ENCODE results near the gene PDLIM1. TPM values are rescaled to one million over a fixed set of nuclear protein-coding genes. Genes with fewer than 3 reads are reported as not detected.

The PDLIM1 gene
- total RNA-seq, 3 donors from 2014 or later, result 0.66 to 2.8 (median 1.2) TPM

DNA sequence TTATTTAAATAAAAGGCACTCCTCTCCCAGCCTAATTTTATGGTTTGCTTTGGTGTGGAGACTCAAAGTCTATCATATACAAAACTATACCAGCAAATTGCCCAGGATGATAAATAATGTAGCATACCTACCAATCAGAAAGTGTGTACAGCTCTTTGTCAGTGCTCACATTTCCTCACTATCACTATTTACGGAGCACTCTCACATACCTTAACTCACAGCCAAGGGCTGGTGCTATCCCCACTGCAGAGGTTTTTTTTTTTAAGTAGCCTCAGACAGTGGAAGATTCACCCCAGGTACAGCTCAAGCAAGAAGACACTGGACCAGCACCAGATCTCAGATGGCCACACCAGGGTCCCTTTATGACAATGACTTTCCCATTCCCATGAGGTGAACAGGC lies 2.5 kb downstream of the PDLIM1 start:
- H3K27me3 Mint-ChIP-seq (ENCODE audit: low read depth), result peaks cover 31% of the 10 kb centered on the region
- H3K9me3 Mint-ChIP-seq, result no peaks in the 10 kb centered on the region
- H3K4me3 Mint-ChIP-seq, result no peak overlapping the region
- H3K36me3 Mint-ChIP-seq (ENCODE audit: insufficient read depth), result peaks cover 2% of the 10 kb centered on the region
- no peak for ATAC-seq
- peaks cover 9% of the 10 kb centered on the region for H3K4me1 Mint-ChIP-seq (ENCODE audit: low read depth)
- no peak for DNase-seq

DNA sequence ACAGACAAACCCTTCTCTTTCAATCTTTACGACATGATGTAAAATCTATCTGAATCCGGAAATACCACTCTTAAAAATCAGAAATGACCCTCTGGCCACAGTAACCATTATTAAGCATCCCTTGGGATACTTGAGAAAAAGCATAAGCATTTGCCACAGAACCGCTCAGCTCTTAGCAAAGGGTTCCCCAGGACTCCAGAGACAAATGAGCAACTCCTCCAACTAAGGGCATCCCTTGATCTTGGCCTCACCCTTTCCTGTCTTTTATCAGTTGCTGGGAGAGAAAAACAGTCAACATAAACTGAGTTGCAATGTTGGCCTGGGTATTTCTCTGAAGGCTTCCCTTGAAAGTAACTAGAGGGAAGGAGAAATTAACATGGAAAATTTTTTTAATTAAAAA lies 3.5 kb downstream of the PDLIM1 start:
- Mint-ChIP-seq H3K36me3 (ENCODE audit: insufficient read depth) (peaks cover 2% of the 10 kb centered on the region), H3K27me3 (ENCODE audit: low read depth) (peaks cover 25% of the 10 kb centered on the region)

DNA sequence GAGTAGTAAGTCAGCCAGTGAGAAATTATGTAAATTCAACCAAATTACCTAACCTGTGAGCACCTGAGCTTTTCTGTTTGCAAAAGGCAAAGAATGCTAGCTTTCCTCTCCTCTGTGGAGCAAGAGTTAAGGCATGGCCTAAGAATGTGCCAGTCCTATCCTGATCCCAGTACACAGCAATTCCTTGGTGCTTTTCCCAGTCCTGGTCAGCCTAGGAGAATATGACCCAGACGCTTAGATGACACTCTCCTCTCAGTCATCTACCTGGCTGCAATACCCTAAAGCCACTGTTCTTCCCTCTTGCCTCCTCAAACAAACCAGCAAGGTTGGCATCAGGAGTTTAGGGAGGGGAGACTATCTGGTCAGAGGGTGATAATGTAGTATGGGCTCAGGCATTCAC lies 4.1 kb downstream of the PDLIM1 start:
- Mint-ChIP-seq H3K9me3 (no peaks in the 10 kb centered on the region), H3K27me3 (ENCODE audit: low read depth) (peaks cover 19% of the 10 kb centered on the region), H3K4me1 (ENCODE audit: low read depth) (peaks cover 9% of the 10 kb centered on the region), H3K36me3 (ENCODE audit: insufficient read depth) (peaks cover 2% of the 10 kb centered on the region), H3K4me3 (no peak overlapping the region)
- ATAC-seq, result no peak
- DNase-seq, result no peak

More for the DNA sequence above, 3.5 kb downstream of the PDLIM1 start:
- no peak for ATAC-seq
- DNase-seq, result no peak
- peaks cover 9% of the 10 kb centered on the region for H3K4me1 Mint-ChIP-seq (ENCODE audit: low read depth)
- H3K9me3 Mint-ChIP-seq, result no peaks in the 10 kb centered on the region
- H3K4me3 Mint-ChIP-seq, result no peak overlapping the region

DNA sequence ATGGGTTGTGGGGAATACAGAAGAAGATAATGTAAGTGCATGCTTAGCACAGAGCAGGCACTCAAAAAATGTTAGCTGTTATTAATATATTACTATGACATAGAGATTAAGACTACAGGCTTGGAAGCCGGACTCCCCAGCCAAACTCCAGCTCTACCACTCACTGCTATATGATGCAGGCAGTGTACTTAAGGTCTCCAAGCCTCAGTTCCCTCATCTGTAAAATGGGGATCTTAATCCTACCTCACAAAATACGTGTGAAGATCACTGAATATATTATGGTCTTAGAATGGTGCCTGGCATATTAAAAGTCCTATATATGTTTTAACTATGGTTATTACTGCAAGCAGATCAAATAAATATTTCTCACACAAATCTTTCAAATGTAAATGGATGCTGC lies 5.2 kb downstream of the PDLIM1 start:
- H3K27me3 Mint-ChIP-seq (ENCODE audit: low read depth), result peaks cover 15% of the 10 kb centered on the region
- DNase-seq (no peak), ATAC-seq (no peak)
- H3K9me3 Mint-ChIP-seq, result no peaks in the 10 kb centered on the region
- H3K4me3 Mint-ChIP-seq, result no peak overlapping the region
- no peaks in the 10 kb centered on the region for H3K36me3 Mint-ChIP-seq (ENCODE audit: insufficient read depth)
- H3K4me1 Mint-ChIP-seq (ENCODE audit: low read depth), result peaks cover 6% of the 10 kb centered on the region

DNA sequence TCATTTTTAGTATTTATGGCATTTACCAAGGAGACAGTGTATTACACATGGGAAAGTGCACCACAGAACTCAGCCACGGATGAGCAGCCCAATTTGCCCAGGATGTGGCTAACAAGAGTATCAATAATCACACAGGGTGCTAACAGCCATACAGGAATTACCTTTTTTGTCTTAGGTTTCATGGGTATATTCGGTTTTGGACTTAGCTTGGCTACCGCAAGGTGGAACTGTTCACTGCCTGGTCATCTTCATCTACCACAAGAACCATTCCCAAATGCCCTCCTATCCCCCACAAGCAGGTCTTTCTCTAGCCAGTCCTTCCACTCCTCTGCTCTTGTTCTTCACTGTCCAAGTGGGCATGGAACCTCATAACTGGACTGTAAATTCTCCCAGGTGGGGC lies 6.0 kb downstream of the PDLIM1 start:
- Mint-ChIP-seq H3K9me3 (no peaks in the 10 kb centered on the region), H3K4me1 (ENCODE audit: low read depth) (peaks cover 5% of the 10 kb centered on the region), H3K36me3 (ENCODE audit: insufficient read depth) (no peaks in the 10 kb centered on the region), H3K4me3 (no peak overlapping the region), H3K27me3 (ENCODE audit: low read depth) (peaks cover 11% of the 10 kb centered on the region)
- DNase-seq (no peak), ATAC-seq (no peak)

DNA sequence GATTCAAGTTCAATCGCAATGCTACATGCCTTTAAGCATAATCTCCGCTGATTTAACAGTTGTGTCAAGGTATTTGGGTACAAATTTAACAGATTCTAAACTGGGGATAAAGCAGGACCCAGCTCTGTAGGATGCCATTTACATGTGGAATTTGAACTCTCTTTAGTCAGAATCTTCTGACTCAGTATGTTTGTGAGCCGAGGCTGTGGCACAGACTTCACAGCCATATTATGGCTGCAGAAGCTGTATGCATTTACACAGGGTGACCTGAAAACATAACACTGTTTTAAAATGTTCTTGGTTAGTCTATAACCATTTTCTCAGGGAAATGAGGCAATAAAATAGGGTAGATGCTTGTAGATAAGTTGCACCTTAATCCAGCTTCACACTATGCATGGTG lies 8.7 kb downstream of the PDLIM1 start:
- Mint-ChIP-seq H3K9me3 (no peaks in the 10 kb centered on the region), H3K4me3 (no peak overlapping the region), H3K36me3 (ENCODE audit: insufficient read depth) (no peaks in the 10 kb centered on the region), H3K27me3 (ENCODE audit: low read depth) (peaks cover 2% of the 10 kb centered on the region), H3K4me1 (ENCODE audit: low read depth) (no peaks in the 10 kb centered on the region)
- no peak for DNase-seq
- no peak for ATAC-seq

DNA sequence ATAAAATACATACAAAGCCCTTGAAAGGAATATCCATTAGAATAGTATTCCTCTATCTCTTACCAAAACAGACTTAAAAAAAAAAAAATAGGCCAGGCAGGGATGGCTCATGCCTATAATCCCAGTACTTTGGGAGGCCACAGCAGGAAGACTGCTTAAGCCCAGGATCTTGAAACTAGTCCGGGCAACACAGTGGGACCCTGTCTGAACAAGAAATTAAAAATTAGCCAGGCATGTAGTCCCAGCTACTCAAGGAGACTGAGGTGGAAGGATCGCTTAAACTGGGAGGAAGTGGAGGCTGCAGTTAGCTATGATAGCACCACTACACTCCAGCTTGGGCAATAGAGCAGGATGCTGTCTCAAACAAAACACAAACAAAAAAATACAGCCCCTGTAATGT lies 9.6 kb downstream of the PDLIM1 start:
- no peaks in the 10 kb centered on the region for H3K9me3 Mint-ChIP-seq
- H3K4me3 Mint-ChIP-seq, result no peak overlapping the region
- no peaks in the 10 kb centered on the region for H3K4me1 Mint-ChIP-seq (ENCODE audit: low read depth)
- H3K36me3 Mint-ChIP-seq (ENCODE audit: insufficient read depth), result no peaks in the 10 kb centered on the region
- peaks cover 2% of the 10 kb centered on the region for H3K27me3 Mint-ChIP-seq (ENCODE audit: low read depth)
- DNase-seq (no peak), ATAC-seq (no peak)

DNA sequence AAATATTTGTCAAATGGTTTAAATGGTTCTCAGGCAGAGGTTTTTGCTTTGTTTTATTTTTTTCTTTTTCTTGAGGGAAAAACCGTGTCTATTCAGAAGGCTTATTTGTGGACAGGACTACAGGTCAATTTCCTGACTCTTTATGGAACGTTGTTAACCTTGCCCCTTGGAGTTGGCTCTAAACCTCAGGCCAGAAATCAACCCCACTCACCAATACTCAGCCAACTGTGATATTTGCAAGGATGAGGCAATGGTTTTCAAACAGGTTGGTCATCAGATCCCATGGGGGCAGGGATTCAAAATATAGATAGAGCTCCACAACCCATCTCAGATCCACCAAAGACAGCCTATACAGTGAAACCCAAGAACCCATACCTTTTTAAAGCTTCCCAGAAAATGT lies 10.2 kb downstream of the PDLIM1 start:
- H3K9me3 Mint-ChIP-seq, result no peaks in the 10 kb centered on the region
- H3K27me3 Mint-ChIP-seq (ENCODE audit: low read depth), result peaks cover 2% of the 10 kb centered on the region
- no peaks in the 10 kb centered on the region for H3K4me1 Mint-ChIP-seq (ENCODE audit: low read depth)
- H3K4me3 Mint-ChIP-seq, result no peak overlapping the region
- ATAC-seq (no peak), DNase-seq (no peak)
- no peaks in the 10 kb centered on the region for H3K36me3 Mint-ChIP-seq (ENCODE audit: insufficient read depth)

DNA sequence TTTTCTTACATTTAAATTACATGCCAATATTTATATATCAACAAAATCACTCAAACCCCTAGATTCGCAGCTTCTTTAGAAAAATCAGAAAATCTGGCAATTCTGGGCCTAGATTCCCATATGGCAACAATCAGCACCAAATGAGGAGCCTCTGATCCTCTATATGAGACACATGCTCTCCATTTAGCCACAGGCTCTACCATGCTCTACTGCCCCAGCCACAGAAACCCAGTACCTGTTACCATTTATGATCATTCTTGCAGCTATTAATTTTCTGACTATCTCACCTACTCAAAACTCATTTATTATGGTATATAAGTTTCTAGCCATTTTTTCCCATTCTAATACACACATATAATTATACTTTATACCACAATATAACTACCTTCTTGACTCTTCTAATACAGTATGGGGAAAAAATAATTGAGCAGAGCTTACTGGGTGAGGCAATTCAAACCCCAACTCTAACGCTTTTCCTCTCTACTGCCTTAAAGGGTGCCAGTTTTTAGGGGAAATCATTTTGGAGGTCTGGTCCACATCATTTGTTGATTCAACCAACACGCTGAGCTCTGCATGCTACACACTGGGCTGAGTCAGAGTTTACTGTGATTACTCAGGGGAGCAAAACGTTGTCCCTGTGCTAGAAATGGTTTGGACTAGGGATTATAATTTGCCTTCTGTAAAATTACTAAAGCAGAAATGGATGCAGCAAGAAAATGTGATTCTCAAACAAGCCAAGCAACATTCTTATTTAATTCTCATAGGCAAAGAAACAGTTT lies 11.6 kb downstream of the PDLIM1 start:
- no peaks in the 10 kb centered on the region for H3K4me1 Mint-ChIP-seq (ENCODE audit: low read depth)
- DNase-seq (no peak), ATAC-seq (no peak)
- H3K27me3 Mint-ChIP-seq (ENCODE audit: low read depth), result peaks cover 2% of the 10 kb centered on the region
- H3K36me3 Mint-ChIP-seq (ENCODE audit: insufficient read depth), result no peaks in the 10 kb centered on the region
- no peak overlapping the region for H3K4me3 Mint-ChIP-seq
- no peaks in the 10 kb centered on the region for H3K9me3 Mint-ChIP-seq

DNA sequence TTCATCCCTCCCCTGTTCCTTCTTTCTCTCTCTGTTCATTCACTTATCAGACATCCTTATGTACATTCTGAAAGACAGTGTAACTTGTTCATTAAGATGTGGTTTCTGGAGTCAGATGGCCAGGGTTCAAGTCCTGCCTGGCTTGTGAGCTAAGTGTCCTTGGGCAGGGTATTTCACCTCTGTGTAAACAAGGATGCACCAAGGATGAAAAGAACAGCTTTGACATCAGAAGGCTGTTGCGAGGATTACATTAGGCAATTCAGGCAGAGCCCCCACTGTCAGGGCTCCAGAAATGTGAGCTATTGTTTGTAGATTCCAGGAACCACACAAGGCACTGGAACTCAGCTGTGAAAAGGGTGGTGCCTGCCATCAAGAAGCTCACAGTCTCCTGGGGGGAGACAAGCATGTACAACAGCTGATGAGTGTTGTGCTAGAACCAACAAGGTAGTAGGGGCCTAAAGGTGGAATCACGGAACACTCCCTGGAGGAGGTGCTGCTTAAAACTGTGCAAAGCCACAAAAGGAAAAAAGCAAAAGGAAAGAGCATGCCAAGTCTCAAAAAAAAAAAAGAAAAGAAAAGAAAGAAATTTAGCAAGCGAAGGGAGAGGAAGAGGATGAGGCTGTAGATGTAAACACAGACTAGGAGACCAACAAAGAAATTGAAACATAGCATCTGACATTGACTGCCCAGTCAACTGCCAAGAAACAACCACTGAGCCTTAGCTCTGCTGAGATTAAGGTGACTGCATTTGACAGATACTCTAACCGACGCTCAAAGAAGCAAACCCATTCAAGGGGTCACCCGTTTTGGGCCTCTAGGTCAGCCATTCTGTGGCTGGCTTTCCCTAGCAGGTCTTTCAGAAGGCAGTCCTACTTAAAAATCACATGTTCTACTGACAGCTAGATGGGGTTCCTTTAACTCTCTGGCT lies 12.5 kb downstream of the PDLIM1 start:
- no peak for DNase-seq
- Mint-ChIP-seq H3K27me3 (ENCODE audit: low read depth) (peaks cover 2% of the 10 kb centered on the region), H3K9me3 (no peaks in the 10 kb centered on the region), H3K36me3 (ENCODE audit: insufficient read depth) (no peaks in the 10 kb centered on the region), H3K4me3 (no peak overlapping the region), H3K4me1 (ENCODE audit: low read depth) (no peaks in the 10 kb centered on the region)
- no peak for ATAC-seq

DNA sequence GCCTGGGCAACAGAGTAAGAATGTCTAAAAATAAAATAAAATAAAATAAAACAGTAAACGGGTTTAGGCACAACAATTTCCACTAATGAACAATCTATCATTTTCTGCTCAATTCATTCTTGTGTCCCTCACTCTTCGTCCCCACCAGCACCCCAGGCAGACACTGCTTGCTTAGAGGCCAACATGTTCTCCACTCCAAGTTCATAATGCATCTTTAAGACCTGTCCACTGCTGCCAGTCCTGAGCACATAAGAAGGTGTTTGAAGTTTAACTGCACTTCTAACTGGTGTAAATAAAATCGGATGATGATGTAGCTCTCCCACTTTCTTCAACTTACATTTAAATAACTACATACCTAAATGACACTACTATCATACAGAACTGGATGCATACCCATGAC lies 13.2 kb downstream of the PDLIM1 start:
- no peaks in the 10 kb centered on the region for H3K9me3 Mint-ChIP-seq
- no peaks in the 10 kb centered on the region for H3K36me3 Mint-ChIP-seq (ENCODE audit: insufficient read depth)
- H3K27me3 Mint-ChIP-seq (ENCODE audit: low read depth), result peaks cover 2% of the 10 kb centered on the region
- ATAC-seq (no peak), DNase-seq (no peak)
- no peaks in the 10 kb centered on the region for H3K4me1 Mint-ChIP-seq (ENCODE audit: low read depth)
- no peak overlapping the region for H3K4me3 Mint-ChIP-seq

DNA sequence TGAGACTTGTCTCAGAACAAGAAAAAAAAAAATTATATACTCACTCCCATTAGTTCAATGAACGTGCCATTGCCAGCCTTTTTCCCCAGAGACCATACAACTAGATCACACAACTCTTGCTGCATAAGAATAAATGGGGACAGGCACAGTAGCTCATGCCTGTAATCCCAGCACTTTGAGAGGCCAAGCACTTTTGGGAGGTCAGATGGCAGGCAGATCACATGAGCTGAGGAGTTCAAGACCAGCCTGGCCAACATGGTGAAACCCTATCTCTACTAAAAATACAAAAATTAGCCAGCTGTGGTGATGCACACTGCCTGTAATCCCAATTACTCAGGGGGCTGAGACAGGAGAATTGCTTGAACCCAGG lies 13.6 kb downstream of the PDLIM1 start:
- Mint-ChIP-seq H3K27me3 (ENCODE audit: low read depth) (peaks cover 2% of the 10 kb centered on the region), H3K4me1 (ENCODE audit: low read depth) (no peaks in the 10 kb centered on the region), H3K9me3 (no peaks in the 10 kb centered on the region), H3K36me3 (ENCODE audit: insufficient read depth) (no peaks in the 10 kb centered on the region), H3K4me3 (no peak overlapping the region)
- ATAC-seq, result no peak
- DNase-seq, result no peak

DNA sequence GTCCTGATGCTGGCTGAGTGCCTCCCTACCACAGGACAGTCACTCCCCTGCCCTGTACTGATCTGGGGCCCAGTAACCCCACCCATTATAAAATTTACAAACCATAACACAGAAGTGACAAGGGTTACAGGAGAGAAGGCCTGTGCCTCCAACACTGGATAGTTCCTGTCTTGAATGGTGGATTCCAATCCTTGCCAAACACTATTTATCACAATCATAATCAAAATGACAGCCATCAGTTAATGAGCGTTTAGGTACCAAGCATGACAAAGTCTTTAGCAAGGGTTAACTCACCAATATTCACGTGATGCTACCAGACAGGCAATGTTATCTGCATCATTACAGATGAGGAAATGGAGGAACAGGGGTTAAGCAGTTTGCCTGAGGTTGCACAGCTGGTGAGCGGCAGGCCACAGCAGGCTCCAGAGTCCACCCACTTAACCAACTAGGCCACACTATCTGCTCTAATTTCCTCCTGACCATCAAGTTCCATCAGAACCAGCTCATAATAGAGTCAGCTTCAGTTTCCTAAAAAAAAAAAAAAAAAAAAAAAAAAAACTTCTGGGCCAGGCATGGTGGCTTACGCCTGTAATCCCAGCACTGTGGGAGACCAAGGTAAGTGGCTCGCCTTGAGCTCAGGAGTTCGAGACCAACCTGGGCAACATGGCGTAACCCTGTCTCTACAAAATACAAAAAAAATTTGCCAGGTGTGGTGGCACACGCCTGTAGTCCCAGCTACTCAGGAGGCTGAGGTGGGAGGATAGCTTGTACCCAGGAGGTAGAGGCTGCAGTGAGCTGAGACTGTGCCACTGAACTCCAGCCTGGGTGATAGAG lies 14.2 kb downstream of the PDLIM1 start:
- H3K36me3 Mint-ChIP-seq (ENCODE audit: insufficient read depth), result no peaks in the 10 kb centered on the region
- ATAC-seq (no peak), DNase-seq (no peak)
- H3K4me1 Mint-ChIP-seq (ENCODE audit: low read depth), result no peaks in the 10 kb centered on the region
- no peaks in the 10 kb centered on the region for H3K9me3 Mint-ChIP-seq
- peaks cover 2% of the 10 kb centered on the region for H3K27me3 Mint-ChIP-seq (ENCODE audit: low read depth)
- no peak overlapping the region for H3K4me3 Mint-ChIP-seq

DNA sequence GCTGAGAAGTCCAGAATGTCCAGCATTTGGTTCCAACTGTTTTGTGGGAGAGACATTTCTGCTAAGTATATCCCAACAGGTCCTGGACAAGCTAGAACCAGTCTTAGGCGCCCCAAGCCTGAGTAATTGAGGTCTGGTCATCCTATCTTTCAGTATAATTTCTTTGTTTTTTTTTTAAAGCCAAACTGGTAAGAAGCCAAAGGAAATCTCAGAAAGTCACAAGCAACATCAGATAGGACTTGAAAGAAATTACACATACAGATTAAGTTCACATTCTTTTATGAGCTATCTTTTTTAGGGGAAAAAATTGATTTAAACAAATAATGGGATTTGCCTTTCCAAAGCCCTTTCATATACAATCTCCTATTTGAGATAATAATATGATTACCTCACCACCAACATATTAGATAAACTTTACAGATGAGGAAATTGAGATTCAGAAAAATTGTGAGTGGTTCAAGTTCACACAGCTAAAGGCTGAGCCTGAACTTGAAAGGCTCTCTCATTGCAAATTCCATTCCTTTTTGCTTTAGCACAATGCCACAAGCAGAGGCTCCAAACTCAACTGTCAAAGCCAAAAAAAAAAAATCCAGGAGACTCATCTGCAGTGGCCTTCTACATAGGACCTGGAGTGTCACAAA lies 15.0 kb downstream of the PDLIM1 start:
- Mint-ChIP-seq H3K4me3 (no peak overlapping the region), H3K4me1 (ENCODE audit: low read depth) (no peaks in the 10 kb centered on the region)

More for the DNA sequence above, 15.0 kb downstream of the PDLIM1 start:
- DNase-seq, result no peak
- H3K36me3 Mint-ChIP-seq (ENCODE audit: insufficient read depth), result no peaks in the 10 kb centered on the region
- no peaks in the 10 kb centered on the region for H3K27me3 Mint-ChIP-seq (ENCODE audit: low read depth)
- ATAC-seq, result no peak
- H3K9me3 Mint-ChIP-seq, result no peaks in the 10 kb centered on the region

All from activated T-cell treated with anti-CD3 and anti-CD28 coated beads, Interleukin-2, amount 50 U/mL, for 4 hours (primary cell).